ENCODE measurements around the gene EXOSC5.

Gene EXOSC5

DNA sequence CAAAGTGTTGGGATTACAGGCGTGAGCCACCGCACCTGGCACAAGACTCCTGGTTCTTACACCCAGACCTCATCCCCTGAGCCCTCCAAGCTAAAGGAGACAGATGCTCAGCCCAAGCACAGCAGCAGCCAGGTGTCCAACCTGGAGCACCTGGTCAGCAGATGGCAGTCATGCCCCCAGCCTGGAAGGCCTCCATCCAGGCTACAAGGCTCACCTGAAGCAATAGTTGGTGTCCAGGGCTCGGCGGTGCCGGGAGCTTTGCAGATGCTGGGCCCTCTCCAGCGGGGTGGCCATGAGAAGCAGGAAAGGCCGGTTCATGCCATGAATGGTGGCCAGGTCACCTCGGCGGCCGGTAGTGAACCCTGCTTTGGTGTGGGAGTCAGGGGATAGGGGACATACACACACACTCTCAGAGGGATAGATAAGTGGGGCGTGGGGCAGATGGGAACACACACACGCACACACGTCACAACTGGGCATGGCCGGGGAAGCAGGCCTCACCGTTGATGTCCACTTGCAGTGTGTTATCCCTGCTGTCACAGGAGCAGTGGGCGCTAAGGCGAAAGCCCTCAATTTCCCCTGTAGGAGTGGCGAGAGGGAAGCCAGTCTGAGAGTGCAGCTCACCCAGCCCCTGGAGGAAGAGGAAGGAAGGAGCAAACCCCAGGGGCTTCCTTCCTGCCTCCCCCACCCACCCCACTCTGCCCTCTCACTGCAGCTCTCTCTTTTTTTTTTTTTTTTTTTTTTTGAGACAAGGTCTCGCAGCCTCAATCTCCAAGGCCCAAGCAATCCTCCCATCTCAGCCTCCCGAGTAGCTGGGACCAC, 55.3 kb downstream of the EXOSC5 start:
- DNase-seq, result peak in 1 of 2 donors; percentile 56

DNA sequence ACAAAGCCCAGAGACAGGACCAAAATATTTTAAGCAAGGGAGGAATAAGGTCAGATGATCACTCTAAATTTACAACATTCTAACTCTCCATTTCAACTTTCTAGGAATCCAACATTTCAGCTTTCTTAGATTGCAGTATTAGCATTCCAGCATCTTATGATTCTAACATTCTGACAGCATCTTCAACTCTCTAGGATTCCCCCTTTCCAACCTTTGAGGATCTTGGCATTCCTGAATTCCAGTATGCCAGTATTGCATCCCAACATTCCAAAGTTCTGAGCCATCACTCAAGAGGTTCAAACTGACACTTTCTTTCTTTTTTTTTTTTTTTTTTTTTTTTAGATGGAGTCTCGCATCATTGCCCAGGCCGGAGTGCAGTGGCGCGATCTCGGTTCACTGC, 57.2 kb downstream of the EXOSC5 start:
- DNase-seq, result no peak

Measured in inflammatory macrophage treated with lipopolysaccharide for 1 hour (primary cell).